GM23338 (cell line): ENCODE results near the gene RNF13. TPM values are rescaled to one million over a fixed set of nuclear protein-coding genes. Genes with fewer than 3 reads are reported as not detected.

Experiments
- ATAC-seq: fragments of 200-7000 bp; cut with Tn5 transposase; 3 replicates; pipeline ENCODE4 v1.9.1; 2020
- DNase-seq: peaks from one replicate; pipeline ENCODE4 v3.0.0-alpha.2; 2015; ENCODE audit warnings: low spot score
- H2AFZ ChIP-seq: fragments of 200-600 bp; sonication (generic); 2 replicates; pipeline ENCODE4 v1.8.0; 2016; ENCODE audit warnings: antibody characterized with exemption, mild to moderate bottlenecking, moderate library complexity
- H3F3A ChIP-seq: fragments of 200-600 bp; sonication (generic); replicated peaks from 2 replicates; pipeline ENCODE4 v1.8.0; 2017; ENCODE audit warnings: antibody characterized with exemption, mixed run types, low read depth
- H3K27ac ChIP-seq: fragments of 200-600 bp; sonication (generic); 2 replicates; pipeline ENCODE4 v1.6.1; 2016; ENCODE audit warnings: low read depth
- H3K27me3 ChIP-seq: fragments of 200-600 bp; sonication (generic); 2 replicates; pipeline ENCODE4 v1.8.0; 2016; ENCODE audit warnings: mild to moderate bottlenecking, mixed run types, moderate library complexity; ENCODE audit not compliant: insufficient read depth
- H3K36me3 ChIP-seq: fragments of 200-600 bp; sonication (generic); 2 replicates; pipeline ENCODE4 v1.8.0; 2016; ENCODE audit warnings: mild to moderate bottlenecking; ENCODE audit not compliant: insufficient read depth
- H3K4me1 ChIP-seq: fragments of 200-600 bp; sonication (generic); 2 replicates; pipeline ENCODE4 v1.8.0; 2016; ENCODE audit warnings: mild to moderate bottlenecking, moderate library complexity; ENCODE audit not compliant: insufficient read depth
- H3K4me2 ChIP-seq: fragments of 200-600 bp; sonication (generic); 2 replicates; pipeline ENCODE4 v1.7.1; 2017; ENCODE audit warnings: mixed run types
- H3K4me3 ChIP-seq: fragments of 200-600 bp; sonication (generic); 2 replicates; pipeline ENCODE4 v1.6.1; 2016; ENCODE audit warnings: mixed run types
- H3K79me2 ChIP-seq: fragments of 200-600 bp; sonication (generic); replicated peaks from 2 replicates; pipeline ENCODE4 v1.8.0; 2017; ENCODE audit warnings: mild to moderate bottlenecking; ENCODE audit not compliant: insufficient read depth
- H3K9me2 ChIP-seq: fragments of 200-600 bp; sonication (generic); 2 replicates; pipeline ENCODE4 v1.8.0; 2017; ENCODE audit not compliant: insufficient read depth
- H4K20me1 ChIP-seq: fragments of 200-600 bp; sonication (generic); replicated peaks from 2 replicates; pipeline ENCODE4 v1.8.0; 2017; ENCODE audit warnings: mild to moderate bottlenecking; ENCODE audit not compliant: insufficient read depth
- H3K27ac Mint-ChIP-seq: 2 replicates; pipeline ENCODE4 v1.8.0; 2020; ENCODE audit warnings: inconsistent platforms, mild to moderate bottlenecking, moderate library complexity, mixed read lengths
- H3K27me3 Mint-ChIP-seq: 3 replicates; pipeline ENCODE4 v1.8.0; 2022; ENCODE audit warnings: low read depth, mild to moderate bottlenecking, moderate library complexity, mixed read lengths, inconsistent platforms; ENCODE audit not compliant: insufficient read depth, poor library complexity
- H3K36me3 Mint-ChIP-seq: 3 replicates; pipeline ENCODE4 v1.8.0; 2021; ENCODE audit warnings: low read depth, mild to moderate bottlenecking, inconsistent platforms, moderate library complexity, mixed read lengths
- H3K4me1 Mint-ChIP-seq: 3 replicates; pipeline ENCODE4 v1.8.0; 2020; ENCODE audit warnings: mild to moderate bottlenecking, inconsistent platforms, mixed read lengths
- H3K4me3 Mint-ChIP-seq: 3 replicates; pipeline ENCODE4 v1.8.0; 2021; ENCODE audit warnings: moderate library complexity, mild to moderate bottlenecking, inconsistent platforms, mixed read lengths
- H3K9me3 Mint-ChIP-seq: 3 replicates; pipeline ENCODE4 v1.8.0; 2020; ENCODE audit warnings: moderate library complexity, mild to moderate bottlenecking, inconsistent platforms, mixed read lengths
- CTCF ChIP-seq, 2 experiments: fragments of 200-600 bp in 1 of 2; sonication (generic) in 1 of 2; conservative IDR thresholded peaks; 2 replicates each; pipeline versions ENCODE4 v1.5.1 to v1.6.1; 2016 to 2017; ENCODE audit warnings: antibody characterized with exemption in 2 of 2, low read depth in 2 of 2, mild to moderate bottlenecking in 2 of 2, moderate library complexity in 1 of 2
- ETS1 ChIP-seq: IDR thresholded peaks from 2 replicates; pipeline ENCODE4 v1.6.1; 2016; ENCODE audit warnings: antibody characterized with exemption
- EZH2 ChIP-seq: fragments of 200-600 bp; sonication (generic); IDR thresholded peaks from one replicate; pipeline ENCODE4 v1.8.0; 2017; ENCODE audit warnings: antibody characterized with exemption, mild to moderate bottlenecking, low read depth; ENCODE audit not compliant: unreplicated experiment
- JUNB ChIP-seq: IDR thresholded peaks from one replicate; pipeline ENCODE4 v1.6.1; 2016; ENCODE audit warnings: antibody characterized with exemption; ENCODE audit not compliant: unreplicated experiment
- STAT1 ChIP-seq: IDR thresholded peaks from one replicate; pipeline ENCODE4 v1.6.1; 2016; ENCODE audit warnings: antibody characterized with exemption; ENCODE audit not compliant: unreplicated experiment
- ZNF462 ChIP-seq: fragments of 250-450 bp; sonication (Bioruptor Pico); IDR thresholded peaks from 2 replicates; pipeline ENCODE4 v1.5.0; 2020; ENCODE audit warnings: mild to moderate bottlenecking, moderate library complexity
- polyA plus RNA-seq: library from polyadenylated mRNA; unstranded; fragments of >200 nt; fragmentation: Nextera tagmentation; extraction: Ambion mirVana; gene quantifications from 2 replicates; pipeline ENCODE4 v1.2.1, GENCODE V29; 2016
- total RNA-seq: library from RNA; depleted of rRNA; stranded (reverse); fragments of >200 nt; shearing (Covaris generic); gene quantifications from 2 replicates; pipeline ENCODE4 v1.2.3, GENCODE V29; 2014

The RNF13 gene
- total and polyA plus RNA-seq, 2 experiments from 2014 or later, result 46.3 to 101 TPM

GRCh38 chr3:149920119-149920518, 107.1 kb downstream of the RNF13 start:
- no peaks in the 10 kb centered on the region for H3K9me2 ChIP-seq
- Mint-ChIP-seq H3K36me3 (peaks cover 15% of the 10 kb centered on the region), H3K9me3 (no peaks in the 10 kb centered on the region), H3K27me3 (no peaks in the 10 kb centered on the region), H3K4me1 (no peaks in the 10 kb centered on the region), H3K4me3 (no peak overlapping the region), H3K27ac (no peak overlapping the region)
- no peaks in the 10 kb centered on the region for H3F3A ChIP-seq
- no peak overlapping the region for H3K27ac ChIP-seq
- no peak for DNase-seq
- H3K27me3 ChIP-seq, result no peaks in the 10 kb centered on the region
- no peak for ATAC-seq
- TF ChIP-seq ETS1 (no peak), EZH2 (no peak)
- H3K4me2 ChIP-seq, result no peak overlapping the region
- no peak overlapping the region for H3K4me3 ChIP-seq
- no peak overlapping the region for H2AFZ ChIP-seq
- H3K36me3 ChIP-seq, result no peaks in the 10 kb centered on the region
- no peaks in the 10 kb centered on the region for H4K20me1 ChIP-seq
- H3K79me2 ChIP-seq, result no peaks in the 10 kb centered on the region
- H3K4me1 ChIP-seq, result no peaks in the 10 kb centered on the region

GRCh38 chr3:149933008-149933407, 120.0 kb downstream of the RNF13 start:
- no peak overlapping the region for H3K27ac Mint-ChIP-seq
- no peaks in the 10 kb centered on the region for H3K27me3 ChIP-seq
- H3K4me1 Mint-ChIP-seq, result no peaks in the 10 kb centered on the region
- H4K20me1 ChIP-seq, result no peaks in the 10 kb centered on the region
- peaks cover 27% of the 10 kb centered on the region for H3K9me3 Mint-ChIP-seq
- no peak overlapping the region for H3K4me3 Mint-ChIP-seq
- H3K4me2 ChIP-seq, result no peak overlapping the region
- no peak overlapping the region for H2AFZ ChIP-seq
- H3K36me3 Mint-ChIP-seq, result peaks cover 54% of the 10 kb centered on the region
- H3K9me2 ChIP-seq, result no peaks in the 10 kb centered on the region
- no peaks in the 10 kb centered on the region for H3K4me1 ChIP-seq
- H3K4me3 ChIP-seq, result no peak overlapping the region
- DNase-seq (no peak), ATAC-seq (no peak)
- peaks cover 3% of the 10 kb centered on the region for H3K27me3 Mint-ChIP-seq
- no peaks in the 10 kb centered on the region for H3K36me3 ChIP-seq
- TF ChIP-seq EZH2, result no peak
- no peak for TF ChIP-seq CTCF (conservative IDR thresholded peaks at IDR 0.05; ENCODE audit: low read depth in 2 of 2)
- H3F3A ChIP-seq, result no peaks in the 10 kb centered on the region
- no peak overlapping the region for H3K27ac ChIP-seq
- peaks cover 8% of the 10 kb centered on the region for H3K79me2 ChIP-seq

GRCh38 chr3:149933858-149934257, 120.8 kb downstream of the RNF13 start:
- DNase-seq (no peak), ATAC-seq (no peak)
- no peak overlapping the region for H3K4me3 ChIP-seq
- H3K4me1 Mint-ChIP-seq, result no peaks in the 10 kb centered on the region
- peaks cover 3% of the 10 kb centered on the region for H3K27me3 Mint-ChIP-seq
- H3K79me2 ChIP-seq, result peaks cover 8% of the 10 kb centered on the region
- no peaks in the 10 kb centered on the region for H3F3A ChIP-seq
- no peaks in the 10 kb centered on the region for H3K9me2 ChIP-seq
- H2AFZ ChIP-seq, result no peak overlapping the region
- no peak overlapping the region for H3K27ac ChIP-seq
- no peak overlapping the region for H3K4me3 Mint-ChIP-seq
- H3K4me1 ChIP-seq, result no peaks in the 10 kb centered on the region
- no peaks in the 10 kb centered on the region for H4K20me1 ChIP-seq
- H3K4me2 ChIP-seq, result no peak overlapping the region
- H3K27ac Mint-ChIP-seq, result no peak overlapping the region
- peaks cover 51% of the 10 kb centered on the region for H3K36me3 Mint-ChIP-seq
- H3K36me3 ChIP-seq, result no peaks in the 10 kb centered on the region
- peaks cover 27% of the 10 kb centered on the region for H3K9me3 Mint-ChIP-seq
- no peaks in the 10 kb centered on the region for H3K27me3 ChIP-seq
- TF ChIP-seq ZNF462 (CRISPR knock-in tag) (no peak), STAT1 (no peak), JUNB (no peak), ETS1 (no peak), EZH2 (no peak)
